Stimulated activated CD4-positive, alpha-beta T cell treated with anti-CD3 and anti-CD28 coated beads, TNF-alpha, amount 100 ng/mL, for 4 hours (primary cell): ENCODE data around the gene MYO1F.
"Not testable (repeated sequence)": the region's sequence is repeated elsewhere in the genome, so short reads cannot be mapped to it uniquely, and the experiment has no call there.

Source experiments
- DNase-seq, 3 experiments: peaks; one replicate each; pipeline ENCODE4 v3.0.0-alpha.2; 2020; ENCODE audit warnings: low read depth in 3 of 3

Gene MYO1F

GRCh38 chr19:8564866-8565265 lies 12.4 kb downstream of the MYO1F start:
- DNase-seq: not testable (repeated sequence)

DNA sequence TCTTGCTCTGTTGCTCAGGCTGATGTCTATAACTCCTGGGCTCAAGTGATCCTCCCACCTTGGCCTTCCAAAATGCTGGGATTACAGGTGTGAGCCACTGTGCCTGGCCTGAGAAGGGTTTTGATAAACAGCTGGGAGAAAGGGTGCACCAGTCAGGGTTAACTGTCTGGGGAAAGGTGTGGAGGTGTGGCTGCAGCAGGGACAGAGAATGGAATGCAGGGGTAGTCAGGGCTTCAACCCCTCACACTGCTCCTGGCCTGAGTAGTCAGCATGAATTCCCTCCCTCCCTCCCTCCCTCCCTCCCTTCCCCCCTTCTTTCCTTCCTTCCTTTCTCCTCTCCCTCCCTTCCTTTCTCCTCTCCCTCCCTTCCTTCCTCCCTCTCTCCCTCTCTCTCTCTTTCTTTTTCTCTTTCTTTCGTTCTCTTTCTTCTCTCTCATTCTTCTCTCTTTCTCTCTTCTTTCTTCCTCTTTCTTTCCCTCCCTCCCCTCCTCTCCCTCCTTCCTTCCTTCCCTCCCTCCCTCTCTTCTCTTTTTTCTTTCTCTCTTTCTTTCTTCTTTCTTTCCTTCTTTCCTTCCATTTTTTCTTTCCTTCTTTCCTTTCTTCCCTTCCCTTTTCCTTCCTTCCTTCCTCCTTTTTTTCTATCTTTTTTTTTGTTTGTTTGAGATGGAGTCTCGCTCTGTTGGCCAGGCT lies 16.0 kb downstream of the MYO1F start:
- no peak for DNase-seq

- DNase-seq: no peak
Measured at GRCh38 chr19:8558325-8558724, 18.9 kb downstream of the MYO1F start.

GRCh38 chr19:8557642-8558238 lies 19.5 kb downstream of the MYO1F start:
- DNase-seq: no peak

- not testable (repeated sequence) for DNase-seq
Measured at GRCh38 chr19:8553729-8554128, 23.5 kb downstream of the MYO1F start.

GRCh38 chr19:8552810-8553209 lies 24.4 kb downstream of the MYO1F start:
- no peak for DNase-seq

- DNase-seq: no peak
Measured at GRCh38 chr19:8550070-8550469, 27.2 kb downstream of the MYO1F start.

- DNase-seq: no peak
Measured at GRCh38 chr19:8545743-8546142, 31.5 kb downstream of the MYO1F start.

DNA sequence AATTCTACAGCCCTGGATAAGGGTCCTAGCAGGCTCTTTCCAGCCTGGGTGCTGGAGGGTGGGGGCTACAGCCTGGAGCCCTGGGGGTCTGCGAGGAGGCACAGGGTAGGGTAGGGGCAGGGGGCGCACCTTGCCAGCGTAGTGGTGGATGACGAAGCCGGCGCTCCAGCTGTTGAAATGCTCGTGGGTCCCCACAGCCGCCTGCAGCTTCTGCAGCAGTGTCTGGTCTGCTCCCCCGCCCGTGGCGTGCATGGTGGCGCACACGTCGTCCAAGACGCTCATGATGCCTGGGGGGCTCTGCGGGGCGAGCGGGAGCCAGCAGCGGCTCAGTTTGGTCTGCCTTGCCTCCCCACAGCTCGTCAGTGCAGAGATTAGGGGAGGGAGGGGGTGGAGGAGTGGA lies 33.1 kb downstream of the MYO1F start:
- DNase-seq: no peak

DNA sequence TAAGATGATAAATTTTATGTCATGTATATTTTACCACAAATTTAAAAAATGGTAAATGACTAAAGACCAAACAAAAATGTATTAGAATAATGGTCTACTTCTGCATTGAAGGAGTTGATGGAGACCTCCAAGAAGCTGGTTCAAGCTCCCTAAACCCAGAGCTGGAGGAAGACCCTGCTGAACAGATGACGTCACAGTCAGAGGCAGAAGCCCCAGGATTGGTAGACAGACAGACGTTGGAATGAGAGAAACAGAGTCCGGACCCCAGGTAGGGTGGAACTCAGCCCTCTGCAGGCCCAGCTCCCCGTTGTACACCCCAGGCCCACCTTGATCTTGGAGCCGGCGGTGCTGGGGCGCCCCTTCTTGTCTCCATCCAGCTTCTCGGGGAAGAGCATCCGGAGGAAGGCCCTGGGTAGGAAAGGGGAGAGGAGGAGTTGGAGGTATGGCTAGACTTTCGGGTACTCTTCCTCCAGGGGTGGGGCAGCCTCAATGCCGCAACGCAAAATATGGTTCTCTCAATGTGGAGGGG lies 37.6 kb downstream of the MYO1F start:
- DNase-seq: no peak

DNA sequence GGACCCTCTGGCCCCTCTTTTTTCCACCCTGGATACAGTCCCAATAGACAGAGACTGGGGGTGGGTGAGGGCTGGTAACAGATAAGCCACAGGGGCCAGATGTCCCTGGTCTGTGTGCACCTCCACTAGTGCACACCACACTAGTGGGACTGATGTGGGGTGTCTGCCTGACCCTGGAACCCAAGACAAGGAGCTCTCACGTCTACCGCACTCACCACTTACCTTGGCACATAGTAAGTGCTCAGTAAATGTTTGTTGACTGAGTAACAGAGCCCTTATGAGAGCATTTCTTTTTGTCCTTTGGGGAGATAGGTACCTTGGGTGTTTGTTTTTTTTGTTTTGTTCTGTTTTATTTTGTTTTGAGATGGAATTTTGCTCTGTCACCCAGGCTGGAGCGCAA lies 40.1 kb downstream of the MYO1F start:
- DNase-seq: no peak

DNA sequence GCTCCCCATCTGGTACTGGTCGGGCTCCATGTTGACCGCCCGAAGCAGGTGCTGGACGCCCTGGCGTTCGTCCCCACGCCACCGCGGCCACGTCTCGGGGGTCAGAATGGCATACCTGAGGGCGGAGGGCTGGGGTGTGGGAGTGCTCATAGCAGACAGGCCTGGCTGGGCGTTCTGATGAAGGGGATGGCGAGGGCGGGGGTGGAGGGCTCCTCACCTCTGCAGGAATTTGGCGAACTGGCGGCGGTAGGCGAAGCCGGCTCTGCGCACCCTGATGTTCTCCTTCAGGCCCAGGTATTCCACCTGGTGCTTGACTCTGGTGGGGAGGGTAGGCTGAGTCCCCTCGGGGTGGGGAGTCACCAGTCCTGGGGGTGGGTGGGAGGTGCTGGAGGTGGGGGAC lies 41.0 kb downstream of the MYO1F start:
- DNase-seq: no peak

DNA sequence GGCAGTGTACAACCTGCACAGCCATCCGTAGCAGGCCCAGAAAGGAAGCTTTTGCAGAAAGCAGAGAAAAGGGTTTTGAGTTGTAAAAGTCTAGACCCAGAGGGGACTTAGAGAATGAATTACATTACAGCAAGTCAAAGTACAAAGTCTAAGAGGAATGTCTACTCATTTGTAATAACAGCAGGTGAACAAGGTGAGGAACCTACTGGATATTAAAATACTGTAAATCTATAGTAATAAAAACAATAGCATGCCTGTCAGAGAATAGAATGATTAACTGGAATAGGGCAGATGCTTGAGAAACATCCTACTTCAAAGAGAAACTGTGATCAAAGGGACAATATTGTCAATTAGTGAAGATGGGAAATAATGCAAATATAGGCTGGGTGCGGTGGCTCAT lies 45.0 kb downstream of the MYO1F start:
- no peak for DNase-seq

DNA sequence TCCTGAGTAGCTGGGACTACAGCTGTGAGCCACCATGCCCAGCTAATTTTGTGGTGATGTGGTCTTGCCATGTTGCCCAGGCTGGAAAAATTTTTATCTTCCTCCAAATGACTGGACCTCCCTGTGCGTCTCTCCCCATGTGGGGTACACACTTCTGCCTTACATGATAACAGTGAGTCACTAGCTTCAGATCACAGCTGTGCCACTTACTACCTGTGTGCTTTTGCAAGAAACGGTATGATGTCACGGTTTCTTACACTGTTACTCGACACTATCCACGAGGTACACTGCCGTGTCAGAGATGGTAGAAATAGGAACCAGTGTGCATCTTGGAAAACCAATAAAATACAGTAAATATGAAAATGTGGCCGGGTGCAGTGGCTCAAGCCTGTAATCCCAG lies 45.8 kb downstream of the MYO1F start:
- no peak for DNase-seq

DNA sequence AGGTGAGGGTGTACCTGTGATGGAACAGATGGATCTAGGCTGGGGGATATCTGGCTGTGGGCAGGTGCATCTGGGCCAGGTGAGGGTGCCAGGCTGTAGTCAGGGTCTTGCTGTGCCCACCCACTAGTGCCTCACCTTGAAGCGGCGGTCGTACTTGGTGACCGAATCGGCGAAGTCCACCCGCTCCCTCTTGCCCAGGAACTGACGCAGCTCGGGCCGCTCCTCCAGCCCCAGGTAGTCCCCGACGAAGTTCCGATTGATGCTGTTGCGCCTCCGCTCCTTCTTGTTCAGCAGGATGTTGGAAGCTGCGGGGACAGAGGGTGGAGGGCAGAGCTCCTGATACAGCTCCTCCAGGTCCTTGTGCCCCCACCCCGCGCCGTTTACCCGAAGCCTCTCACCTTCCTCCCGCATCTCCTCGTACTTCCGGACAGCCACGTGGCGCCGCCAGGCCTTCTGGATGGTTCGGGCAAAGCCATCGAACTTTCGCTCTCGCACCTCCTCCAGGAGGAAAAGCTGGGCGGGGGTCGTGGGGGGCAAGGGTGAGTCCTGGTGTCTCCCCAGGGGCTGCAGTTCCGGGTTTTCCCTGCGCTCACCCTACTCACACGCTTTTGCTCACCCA lies 47.1 kb downstream of the MYO1F start:
- DNase-seq: no peak

- DNase-seq: no peak
Measured at GRCh38 chr19:8529369-8530006, 47.8 kb downstream of the MYO1F start.

DNA sequence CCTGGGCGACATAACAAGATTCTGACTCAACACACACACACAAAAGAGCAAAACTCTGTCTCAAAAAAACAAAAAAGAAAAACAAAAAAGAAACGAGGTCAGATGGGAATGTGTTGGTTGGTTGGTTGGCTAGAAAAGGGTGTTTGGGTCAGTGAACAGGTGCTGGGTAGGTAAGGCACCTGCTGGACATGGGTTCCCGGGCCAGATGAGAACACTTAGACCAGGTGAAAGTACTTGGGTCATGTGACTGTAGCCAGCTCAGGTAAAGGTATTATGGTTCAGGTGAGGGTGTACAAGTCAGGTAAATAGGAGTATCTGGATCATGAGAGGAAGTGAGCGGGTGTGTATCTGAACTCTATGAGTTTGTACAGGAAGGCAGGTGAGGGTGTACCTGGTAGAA lies 48.7 kb downstream of the MYO1F start:
- DNase-seq: no peak

GRCh38 chr19:8526345-8527091 lies 50.7 kb downstream of the MYO1F start:
- DNase-seq: no peak

DNA sequence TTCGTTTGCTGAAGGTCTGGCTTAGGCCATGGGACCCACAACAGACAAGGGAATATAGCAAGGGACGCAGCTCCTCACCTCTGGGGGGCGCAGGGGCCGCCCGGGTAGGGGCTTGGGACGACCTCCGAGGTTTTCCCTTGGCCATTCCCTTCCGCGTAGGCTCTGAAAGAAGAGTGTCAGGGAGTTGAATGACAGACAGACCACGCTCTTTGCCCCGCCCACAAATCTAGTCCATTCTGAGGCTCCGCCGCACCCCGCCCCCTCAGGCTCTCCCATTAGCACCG lies 51.9 kb downstream of the MYO1F start:
- no peak for DNase-seq

DNA sequence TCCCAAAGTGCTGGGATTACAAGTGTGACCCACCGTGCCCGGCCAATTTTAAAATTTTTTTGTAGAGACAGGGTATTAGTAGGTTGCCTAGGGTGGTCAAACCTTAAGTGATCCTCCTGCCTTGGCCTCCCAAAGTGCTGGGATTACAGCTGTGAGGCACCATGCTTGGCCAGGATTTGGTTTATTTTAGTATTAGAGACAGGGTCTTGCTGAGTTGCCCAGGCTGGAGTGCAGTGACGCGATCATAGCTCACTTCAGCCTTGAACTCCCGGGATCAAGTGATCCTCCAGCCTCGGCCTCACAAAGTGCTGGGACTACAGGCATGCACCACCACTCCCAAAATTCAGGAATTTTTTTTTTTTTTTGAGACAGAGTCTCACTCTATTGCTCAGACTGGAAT lies 57.9 kb downstream of the MYO1F start:
- DNase-seq: no peak

DNA sequence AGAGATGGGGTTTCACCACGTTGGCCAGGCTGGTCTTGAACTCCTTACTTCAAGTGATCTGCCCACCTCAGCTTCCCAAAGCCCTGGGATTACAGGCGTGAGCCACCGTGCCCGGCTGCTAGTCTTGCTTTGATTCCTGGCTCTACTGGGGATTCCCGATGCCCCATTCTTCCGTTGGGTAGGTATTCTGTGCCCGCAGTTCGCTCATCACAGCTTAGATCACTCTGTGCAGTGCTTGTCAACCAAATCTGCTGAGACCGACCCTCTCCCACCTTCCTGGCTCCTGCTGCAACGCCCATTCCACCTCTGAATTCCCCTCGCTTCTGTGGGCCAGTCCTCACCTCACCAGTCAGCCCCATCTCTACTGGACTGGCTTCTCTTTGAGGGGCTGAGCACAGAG lies 58.7 kb downstream of the MYO1F start:
- no peak for DNase-seq
